HG03439 (cell line): ENCODE measurements around the gene F2RL2.
A peak's percentile ranks its signal among the peaks of the same experiment; 100 is the strongest.

Source experiments
- ATAC-seq: cut with Tn5 transposase; IDR thresholded peaks from one replicate; pipeline ENCODE4 v1.9.1; 2021; ENCODE audit warnings: mild to moderate bottlenecking, moderate library complexity; ENCODE audit not compliant: unreplicated experiment

Gene F2RL2, protein sequence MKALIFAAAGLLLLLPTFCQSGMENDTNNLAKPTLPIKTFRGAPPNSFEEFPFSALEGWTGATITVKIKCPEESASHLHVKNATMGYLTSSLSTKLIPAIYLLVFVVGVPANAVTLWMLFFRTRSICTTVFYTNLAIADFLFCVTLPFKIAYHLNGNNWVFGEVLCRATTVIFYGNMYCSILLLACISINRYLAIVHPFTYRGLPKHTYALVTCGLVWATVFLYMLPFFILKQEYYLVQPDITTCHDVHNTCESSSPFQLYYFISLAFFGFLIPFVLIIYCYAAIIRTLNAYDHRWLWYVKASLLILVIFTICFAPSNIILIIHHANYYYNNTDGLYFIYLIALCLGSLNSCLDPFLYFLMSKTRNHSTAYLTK

DNA sequence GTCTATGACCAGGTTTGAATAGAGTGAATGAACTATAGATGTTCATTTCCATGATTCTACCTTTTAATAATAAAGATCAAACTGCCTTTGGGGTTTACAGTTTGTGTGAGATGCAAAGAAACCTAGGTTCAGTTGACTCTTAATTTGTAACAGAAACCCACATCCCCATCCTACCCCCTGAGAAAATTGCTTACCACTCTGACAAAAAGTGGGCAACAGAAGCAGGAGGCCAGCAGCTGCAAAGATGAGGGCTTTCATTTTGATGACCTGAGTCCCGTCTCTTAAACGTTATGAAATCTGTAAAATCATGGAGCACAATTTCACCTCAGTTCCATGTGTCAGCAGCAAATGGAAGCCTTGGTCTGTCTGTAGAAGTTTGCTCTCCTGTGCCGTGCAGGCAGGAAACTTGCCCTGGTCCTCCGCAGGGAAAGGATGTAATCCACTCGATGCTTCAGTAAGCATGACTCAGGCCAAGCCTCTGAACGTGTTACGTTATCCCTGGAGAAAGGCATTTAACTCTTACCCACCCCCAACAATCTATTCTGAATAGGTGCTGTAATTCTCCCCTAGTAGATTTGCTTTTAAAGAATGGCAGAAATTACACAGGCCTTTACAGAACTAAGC, at the start of gene F2RL2:
Gene F2RL2, minus strand, starts transcription at position 431 of the 624 bp plus-strand sequence. Its CDS starts 173 bp downstream, at position 258.
- ATAC-seq, result no peak

DNA sequence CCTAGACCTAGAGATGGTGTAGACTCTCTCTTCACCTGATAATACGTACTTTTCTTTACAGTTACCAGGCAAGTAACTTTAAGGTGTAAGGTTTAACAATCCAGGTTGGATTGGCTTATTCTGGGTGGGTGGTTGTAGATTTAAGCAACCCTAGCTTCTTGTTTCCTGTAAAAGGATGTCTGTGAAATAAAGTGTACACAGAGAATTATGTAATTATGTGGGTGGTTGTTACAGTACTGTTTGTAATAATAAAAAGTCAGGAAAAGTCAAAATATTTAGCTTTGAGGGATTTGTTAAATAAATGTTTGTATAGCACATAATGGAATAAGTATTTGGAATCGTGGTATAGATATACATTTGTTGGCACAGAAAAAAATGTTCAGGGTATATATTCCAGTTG, 49.0 kb upstream of the F2RL2 start:
- ATAC-seq, result no peak

DNA sequence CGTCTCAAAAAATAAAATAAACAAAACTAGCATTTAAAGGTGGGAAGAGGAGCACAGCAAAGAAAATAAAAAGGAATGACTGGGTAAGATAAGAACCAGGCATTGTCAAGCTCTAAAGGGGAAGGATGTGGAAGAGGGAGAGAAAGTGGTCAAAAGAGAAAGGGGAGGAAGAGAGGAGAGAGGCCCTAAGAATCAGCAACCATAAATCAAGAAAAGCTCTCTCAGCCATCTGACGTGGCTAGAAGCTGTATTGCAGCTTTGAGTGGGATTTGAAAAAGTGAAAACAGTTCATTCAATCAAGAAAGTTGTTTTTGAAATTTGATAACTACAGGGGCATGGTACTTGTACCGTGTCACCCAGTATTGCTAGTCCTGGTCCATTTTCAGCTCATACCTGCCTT, 47.3 kb upstream of the F2RL2 start:
- ATAC-seq, result no peak

DNA sequence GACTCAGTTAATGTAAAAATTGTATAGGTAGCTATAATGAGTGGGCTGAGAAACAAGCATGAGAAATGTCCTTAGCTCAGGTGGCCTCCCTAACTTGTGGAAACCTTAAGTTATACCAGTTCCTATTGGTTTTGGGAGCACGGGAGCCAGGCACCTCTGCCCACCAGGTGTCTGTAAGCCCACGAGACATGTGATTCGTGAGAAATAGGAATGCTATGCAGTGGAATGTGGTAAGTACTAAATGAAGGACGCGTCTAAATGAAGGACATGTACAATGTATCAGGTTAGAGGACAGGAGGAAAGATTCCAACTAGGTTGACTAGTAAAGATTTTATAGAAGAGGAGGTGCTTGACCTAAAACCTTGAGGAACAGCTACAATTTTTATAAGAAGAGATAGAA, 46.0 kb upstream of the F2RL2 start:
- no peak for ATAC-seq

DNA sequence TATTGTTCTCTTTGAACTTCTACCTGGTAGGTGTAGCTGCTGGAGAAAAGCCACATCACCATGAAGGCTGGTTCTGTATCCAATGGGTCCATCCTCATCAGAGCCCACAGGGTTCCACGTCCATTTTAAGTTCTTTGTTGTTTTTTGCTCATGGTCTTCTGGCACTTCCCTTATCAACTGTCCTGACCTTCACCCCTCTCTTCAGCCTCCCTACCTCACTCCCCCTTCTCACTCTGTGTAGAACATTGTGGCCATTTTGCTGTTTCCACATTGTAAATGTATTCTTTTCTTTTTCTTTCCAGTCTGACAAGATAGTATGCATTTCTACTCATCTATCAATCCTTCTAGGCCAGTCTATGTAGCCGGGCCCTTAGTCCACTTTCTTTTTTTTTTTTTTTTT, 44.3 kb upstream of the F2RL2 start:
- no peak for ATAC-seq

DNA sequence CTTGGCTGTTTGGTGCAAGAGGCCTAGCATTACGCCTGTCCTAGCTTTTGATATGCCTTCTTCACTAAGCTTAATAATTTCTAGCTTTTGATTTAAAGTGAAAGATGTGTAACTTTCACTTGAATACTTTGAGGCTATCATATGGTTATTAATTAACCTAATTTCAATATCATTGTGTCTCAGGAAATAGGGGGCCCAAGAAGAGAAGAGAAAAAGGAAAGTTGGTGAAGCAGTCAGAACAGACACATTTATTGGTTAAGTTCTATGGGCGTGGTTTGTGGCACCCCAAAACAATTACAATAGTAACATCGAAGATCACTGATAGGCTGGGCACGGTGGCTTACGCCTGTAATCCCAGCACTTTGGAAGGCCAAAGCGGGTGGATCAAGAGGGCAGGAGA, 40.9 kb upstream of the F2RL2 start:
- ATAC-seq, result no peak

DNA sequence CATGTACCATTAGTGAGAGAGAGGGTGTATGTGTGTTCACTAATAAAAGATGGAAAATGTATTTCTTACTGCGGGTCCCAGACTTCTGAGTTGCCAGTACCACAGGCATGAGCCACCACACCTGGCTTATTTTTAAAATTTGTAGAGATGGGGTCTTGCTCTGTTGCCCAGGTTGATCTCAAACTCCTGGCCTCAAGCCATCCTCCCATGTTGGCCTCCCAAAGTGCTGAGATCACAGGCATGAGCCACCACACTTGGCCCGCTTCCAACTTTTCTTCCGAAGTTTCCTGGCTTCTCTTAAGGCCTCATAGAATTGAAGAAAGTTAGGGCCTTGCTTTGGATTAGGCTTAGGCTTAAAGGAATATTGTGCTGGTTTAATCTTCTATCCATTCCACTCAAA, 40.4 kb upstream of the F2RL2 start:
- ATAC-seq, result no peak

DNA sequence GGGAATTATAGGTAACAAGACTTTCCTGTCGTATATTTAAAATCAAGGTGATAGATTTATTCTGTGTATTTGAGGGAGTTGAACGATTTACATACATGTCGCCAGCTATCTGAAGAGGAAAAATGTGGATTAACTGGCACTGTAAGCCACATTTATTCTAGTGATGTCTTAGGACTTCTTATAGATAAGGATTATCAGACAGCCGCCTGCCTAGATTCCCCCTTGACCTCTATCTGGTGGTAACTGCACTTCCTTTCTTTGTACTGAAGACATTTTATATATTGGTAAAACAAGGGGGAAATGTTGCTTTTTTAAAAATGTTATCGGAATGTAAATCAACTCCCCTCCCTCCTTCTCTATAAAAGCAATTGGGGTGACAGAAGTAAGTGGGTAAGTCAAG, 39.3 kb upstream of the F2RL2 start:
- no peak for ATAC-seq

DNA sequence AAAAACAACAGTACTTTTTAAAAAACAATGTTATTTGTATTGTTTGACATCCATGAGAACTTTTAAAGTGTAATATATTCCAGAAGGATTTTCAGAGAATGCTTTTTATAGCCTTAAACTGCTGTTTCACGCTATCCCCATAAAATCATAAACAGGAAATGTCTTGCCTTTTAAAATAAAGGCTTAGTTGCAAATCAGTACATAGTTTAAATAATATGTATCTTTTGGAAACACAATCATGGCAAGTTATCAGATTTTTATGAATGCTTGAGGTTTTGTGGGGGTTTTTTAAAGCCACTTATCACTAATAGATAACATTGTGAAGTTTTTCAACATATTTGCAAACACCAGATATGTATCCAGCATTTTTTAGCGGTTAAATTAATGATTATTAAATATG, 37.2 kb upstream of the F2RL2 start:
- ATAC-seq, result no peak

DNA sequence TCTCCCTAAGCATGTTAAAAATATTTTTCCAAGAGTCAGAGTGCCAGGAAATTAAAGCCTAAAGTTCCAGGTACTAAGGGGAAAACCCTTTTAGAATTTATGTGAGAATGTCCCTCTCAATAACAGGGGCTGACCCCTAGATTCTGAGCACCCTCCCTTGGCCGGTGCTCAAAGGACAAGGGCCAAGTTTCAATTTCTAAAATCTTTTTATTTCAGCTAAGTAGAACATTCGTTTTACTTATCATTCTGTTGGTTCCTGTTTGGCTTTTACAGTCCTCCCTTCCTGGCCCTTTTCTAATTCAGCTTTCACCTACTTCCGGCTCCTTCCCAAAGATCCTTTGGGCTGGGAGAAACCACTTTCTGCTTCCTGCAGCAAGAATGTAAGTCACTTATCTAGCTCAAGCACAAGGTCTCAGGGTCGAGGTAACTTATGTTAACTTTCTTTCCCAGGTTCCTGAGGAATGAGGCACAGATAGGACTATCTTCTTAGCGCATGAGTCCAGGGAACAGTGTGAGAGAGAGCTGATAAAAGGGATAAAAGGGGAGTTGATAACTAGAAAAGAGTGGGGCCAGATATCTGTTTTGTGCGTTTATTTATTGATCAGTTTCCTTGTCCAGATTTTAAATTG, 34.6 kb upstream of the F2RL2 start:
- no peak for ATAC-seq

DNA sequence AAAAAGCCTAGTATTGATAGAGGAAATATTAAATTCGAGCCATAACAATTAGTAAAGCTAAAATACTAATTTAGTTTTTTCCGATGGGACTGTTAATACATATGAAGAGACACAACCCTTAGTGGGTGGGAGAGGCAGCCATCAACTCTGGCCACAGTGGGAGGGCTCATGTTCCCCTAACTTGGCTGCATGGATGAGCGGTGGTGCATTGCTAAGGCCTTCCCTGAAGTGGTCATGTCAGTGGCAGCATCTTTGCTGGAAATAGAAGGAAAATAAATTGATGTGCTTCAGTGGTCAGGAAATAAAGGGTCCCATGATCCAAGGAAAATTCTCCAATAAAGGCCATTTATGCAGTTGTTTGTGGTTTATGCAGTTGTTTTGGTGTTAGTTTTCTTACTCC, 33.9 kb upstream of the F2RL2 start:
- no peak for ATAC-seq

DNA sequence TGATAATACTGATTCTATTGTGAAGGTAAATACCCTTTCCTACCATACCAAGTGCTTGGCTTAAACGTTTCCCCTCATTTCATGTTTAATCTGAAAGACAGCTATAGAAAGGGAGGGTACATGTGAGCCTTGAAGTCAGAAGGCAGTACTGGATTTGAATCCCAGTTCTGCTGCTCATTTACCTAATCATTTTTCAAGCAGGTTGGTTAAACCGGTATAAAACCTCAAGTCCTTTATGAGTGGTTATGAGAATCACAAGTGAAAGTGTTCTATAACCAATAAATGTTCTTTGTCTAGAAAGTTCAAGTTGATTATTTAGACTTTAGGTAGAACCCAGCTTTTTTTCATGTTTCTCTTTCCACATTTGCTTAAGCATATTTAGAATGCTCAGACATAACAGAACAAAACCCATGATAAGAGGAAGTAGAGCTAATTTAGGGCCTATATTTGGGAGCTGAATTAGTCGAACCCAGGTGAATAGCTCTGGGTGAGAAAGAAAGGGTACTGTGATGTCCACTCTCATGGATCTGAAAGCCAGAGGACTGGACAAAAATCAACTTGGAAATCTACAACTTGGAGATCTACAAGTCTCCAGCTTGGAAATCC, 29.7 kb upstream of the F2RL2 start:
- ATAC-seq, result no peak

DNA sequence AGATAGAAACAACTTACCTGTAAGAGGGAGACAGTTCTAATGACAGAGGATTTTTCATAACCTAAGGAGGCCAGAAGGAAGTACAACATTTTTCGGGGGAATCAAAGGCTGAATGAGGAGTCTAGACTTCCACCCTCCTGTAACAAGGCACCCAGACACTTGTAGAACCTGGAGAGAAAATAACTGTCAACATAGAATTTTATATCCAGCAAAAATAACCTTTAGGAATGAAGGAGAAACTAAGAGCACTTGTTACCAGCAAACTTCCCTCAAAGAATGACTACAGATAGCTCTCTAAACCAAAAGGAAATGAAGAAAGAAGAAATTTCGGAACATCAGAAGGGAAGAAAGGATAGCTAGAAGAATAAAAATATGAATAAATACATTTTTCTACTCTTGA, 25.9 kb upstream of the F2RL2 start:
- no peak for ATAC-seq

DNA sequence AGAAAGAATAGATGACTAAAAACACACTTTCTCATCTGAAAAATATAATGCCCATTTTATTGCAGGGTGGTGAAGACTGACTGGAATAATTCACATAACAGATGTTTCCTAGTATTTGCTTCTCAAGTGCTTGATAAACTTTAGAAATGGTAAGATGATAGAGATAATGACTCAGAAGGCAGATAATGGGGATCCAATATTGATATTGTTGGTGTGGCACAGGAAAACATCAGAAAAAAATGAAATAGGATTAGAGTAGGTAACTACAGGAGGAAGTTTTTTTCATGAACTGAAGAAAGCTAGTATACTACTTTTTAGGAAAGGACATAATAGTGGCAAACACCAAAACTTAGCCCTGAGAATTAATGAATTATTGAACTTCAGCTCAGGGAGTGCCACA, 20.2 kb upstream of the F2RL2 start:
- ATAC-seq, result no peak

DNA sequence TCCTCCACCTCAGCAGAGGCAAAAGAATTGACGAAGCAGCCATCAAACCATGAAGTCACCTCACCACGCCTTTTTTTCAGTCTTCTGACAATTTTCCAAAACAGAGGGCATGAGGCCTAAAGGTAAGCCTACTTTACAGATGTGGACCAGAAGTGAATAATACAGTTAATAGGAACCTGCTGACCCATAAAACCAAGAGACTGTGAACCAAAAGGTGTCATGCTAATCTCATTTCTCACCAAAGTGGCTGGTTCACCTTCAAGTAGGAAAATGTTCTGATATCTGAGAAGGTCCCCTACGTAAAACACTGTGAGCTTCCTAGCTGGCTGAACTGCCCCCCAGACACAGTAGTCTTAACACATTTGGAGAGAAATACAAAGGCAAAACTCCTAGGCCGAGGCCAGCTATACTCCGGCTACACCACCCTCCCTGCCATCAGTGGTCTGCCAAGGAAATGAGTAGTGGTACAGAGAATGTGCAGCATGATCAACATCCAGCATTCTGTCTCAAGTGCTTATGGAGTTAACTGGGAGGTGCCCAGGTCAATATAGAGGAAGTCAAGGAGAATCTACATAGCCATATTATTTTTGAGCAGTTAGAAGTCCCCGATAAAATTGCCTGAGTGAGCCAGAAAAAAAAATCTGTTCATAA, 19.3 kb upstream of the F2RL2 start:
- no peak for ATAC-seq

DNA sequence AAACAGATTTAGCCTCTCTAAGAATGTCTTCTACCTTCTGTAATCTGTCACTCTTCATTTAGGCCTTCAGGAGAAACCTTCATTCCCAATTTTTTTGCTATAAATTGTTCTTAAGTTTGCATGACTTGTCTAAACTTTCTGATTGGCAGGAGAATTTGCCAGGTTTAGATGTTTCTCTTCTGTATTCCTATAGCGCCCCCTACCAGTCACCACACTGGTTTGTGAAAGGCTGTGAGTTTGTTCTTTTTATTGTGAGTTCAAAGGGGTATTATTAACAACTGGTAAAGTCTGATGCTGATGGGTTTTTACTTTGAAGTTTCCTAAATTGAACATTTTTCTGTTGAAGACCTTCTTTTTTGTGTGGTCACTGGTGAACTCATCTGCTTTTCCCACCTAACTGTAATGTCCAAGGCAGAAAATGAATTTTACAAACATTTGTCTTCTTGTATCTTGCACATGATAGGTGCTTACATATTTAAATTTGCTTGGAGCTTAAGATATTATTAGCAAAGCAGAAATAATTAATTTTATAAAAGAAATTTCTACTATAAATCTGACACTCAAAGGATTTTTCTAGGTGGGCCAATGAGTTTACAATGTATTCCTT, 18.4 kb upstream of the F2RL2 start:
- ATAC-seq, result peak; percentile 56

DNA sequence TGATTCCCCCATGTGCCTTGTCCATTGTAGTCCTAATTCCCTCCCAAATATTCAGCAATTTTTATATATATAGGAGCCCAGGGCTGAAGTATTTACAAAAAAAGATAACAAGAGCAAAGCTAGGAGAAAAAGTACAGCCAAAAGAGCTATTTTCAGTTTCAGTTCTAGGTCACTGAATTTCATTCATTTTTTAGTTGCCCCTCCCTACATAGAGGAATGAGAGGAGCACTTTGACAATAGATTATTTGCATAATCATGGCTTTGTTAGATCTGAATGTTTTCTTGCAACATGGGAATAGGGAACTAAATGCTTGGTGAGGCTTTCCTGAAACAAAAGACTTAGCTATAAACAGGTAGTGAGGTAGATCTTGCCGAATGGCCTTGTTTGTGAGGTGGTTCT, 15.3 kb upstream of the F2RL2 start:
- ATAC-seq, result no peak

DNA sequence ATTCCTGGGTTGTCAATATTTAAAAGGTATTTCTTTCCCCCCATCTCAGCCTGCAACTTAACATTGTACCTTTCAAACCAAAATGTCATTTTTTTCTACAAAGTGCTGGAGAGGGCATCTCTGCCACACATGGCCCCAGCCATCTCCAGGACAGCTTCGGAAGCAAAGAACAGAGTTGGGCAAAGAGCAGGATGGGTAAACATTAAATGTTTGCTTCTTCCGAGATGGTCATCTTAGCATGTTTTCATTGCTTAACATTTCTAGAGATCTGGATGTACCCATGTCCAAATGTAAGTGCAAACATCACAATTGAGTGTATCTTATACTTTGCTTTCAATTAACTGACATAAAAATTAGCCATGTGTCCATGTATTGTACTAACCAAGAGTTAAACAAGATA, 14.3 kb upstream of the F2RL2 start:
- ATAC-seq, result no peak

DNA sequence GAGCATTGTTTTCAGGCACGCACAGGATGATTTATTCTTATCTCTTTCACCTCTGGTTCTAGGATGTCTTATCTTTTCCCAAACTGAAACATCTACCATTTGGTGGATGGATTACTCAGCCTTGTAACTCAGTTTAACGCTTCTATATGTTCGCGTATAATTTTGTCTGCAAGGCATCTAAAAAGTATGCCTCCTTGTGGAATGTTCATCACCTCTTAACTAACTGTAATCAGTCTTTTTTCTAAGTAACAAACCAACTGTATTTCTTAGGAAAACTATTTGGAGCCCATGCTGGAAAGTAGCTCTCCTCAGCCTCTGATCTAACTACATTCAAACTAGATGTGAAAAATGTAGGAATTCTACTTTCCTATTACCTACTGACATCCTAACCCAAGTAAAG, 11.5 kb upstream of the F2RL2 start:
- ATAC-seq, result no peak

DNA sequence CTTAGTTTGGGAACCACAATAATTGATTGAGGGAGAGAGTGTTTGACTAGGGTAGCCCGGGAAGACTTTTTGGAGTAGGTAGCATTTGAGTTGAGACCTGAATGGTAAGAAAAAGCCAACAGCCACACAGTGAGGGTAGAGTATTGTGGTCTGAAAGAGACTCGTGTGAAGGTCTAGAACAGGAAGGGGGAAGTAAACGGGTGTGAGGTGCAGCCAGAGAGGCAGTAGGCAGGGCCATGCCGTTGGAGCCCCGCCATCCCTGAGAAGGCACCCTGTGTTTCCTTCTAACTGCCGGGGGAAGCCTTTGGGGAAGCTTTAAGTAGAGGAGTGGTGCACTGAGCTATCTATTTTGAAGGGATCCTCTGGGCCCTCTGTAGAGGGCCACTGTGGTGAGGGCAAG, 3.5 kb upstream of the F2RL2 start:
- ATAC-seq, result no peak
